OCI-LY7 (cell line): ENCODE measurements around the gene USP22.

Experiments used
- EZH2phosphoT487 ChIP-seq: fragments of 200-600 bp; sonication (generic); IDR thresholded peaks from 2 replicates; pipeline ENCODE4 v1.6.1; 2018; ENCODE audit warnings: low read depth, borderline replicate concordance, mild to moderate bottlenecking, mixed run types, antibody characterized with exemption, low read length, moderate library complexity, mixed read lengths
- TF ChIP-seq, protein P1 (sequence below): fragments of 200-600 bp; sonication (generic); conservative IDR thresholded peaks from 2 replicates; pipeline ENCODE4 v1.5.1; 2014; ENCODE audit warnings: mild to moderate bottlenecking, antibody characterized with exemption, low read length, moderate library complexity, mixed read lengths

GRCh38 chr17:20988896-20989295 is 53.9 kb downstream of the USP22 start:
- TF ChIP-seq, protein P1, sequence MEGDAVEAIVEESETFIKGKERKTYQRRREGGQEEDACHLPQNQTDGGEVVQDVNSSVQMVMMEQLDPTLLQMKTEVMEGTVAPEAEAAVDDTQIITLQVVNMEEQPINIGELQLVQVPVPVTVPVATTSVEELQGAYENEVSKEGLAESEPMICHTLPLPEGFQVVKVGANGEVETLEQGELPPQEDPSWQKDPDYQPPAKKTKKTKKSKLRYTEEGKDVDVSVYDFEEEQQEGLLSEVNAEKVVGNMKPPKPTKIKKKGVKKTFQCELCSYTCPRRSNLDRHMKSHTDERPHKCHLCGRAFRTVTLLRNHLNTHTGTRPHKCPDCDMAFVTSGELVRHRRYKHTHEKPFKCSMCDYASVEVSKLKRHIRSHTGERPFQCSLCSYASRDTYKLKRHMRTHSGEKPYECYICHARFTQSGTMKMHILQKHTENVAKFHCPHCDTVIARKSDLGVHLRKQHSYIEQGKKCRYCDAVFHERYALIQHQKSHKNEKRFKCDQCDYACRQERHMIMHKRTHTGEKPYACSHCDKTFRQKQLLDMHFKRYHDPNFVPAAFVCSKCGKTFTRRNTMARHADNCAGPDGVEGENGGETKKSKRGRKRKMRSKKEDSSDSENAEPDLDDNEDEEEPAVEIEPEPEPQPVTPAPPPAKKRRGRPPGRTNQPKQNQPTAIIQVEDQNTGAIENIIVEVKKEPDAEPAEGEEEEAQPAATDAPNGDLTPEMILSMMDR: no peak
- TF ChIP-seq EZH2phosphoT487: no peak
